ENCODE measurements around the gene KATNA1.

Gene KATNA1

GRCh38 chr6:149593408-149593807 is 55.1 kb downstream of the KATNA1 start:
- ATAC-seq (ENCODE audit: low read depth) (no peak), DNase-seq (ENCODE audit: low spot score) (no peak)
- Histone ChIP-seq H3K36me3 (ENCODE audit: low read depth) (peaks cover 76% of the 10 kb centered on the region), H3K27ac (ENCODE audit: poor library complexity, severe bottlenecking) (no peak overlapping the region), H3K9me3 (ENCODE audit: severe bottlenecking) (no peaks in the 10 kb centered on the region), H3K27me3 (ENCODE audit: insufficient read depth, poor library complexity, severe bottlenecking) (no peaks in the 10 kb centered on the region), H3K4me1 (ENCODE audit: insufficient read depth, poor library complexity, severe bottlenecking) (no peaks in the 10 kb centered on the region), H3K4me3 (ENCODE audit: severe bottlenecking) (no peak overlapping the region)
- TF ChIP-seq CTCF (IDR thresholded peaks at IDR 0.05; ENCODE audit: poor library complexity, severe bottlenecking): no peak

GRCh38 chr6:149592983-149593382 is 55.5 kb downstream of the KATNA1 start:
- H3K27ac ChIP-seq (ENCODE audit: poor library complexity, severe bottlenecking): no peak overlapping the region
- no peak for TF ChIP-seq CTCF (IDR thresholded peaks at IDR 0.05; ENCODE audit: poor library complexity, severe bottlenecking)
- no peaks in the 10 kb centered on the region for H3K4me1 ChIP-seq (ENCODE audit: insufficient read depth, poor library complexity, severe bottlenecking)
- no peak overlapping the region for H3K4me3 ChIP-seq (ENCODE audit: severe bottlenecking)
- DNase-seq (ENCODE audit: low spot score) (no peak), ATAC-seq (ENCODE audit: low read depth) (no peak)
- no peaks in the 10 kb centered on the region for H3K9me3 ChIP-seq (ENCODE audit: severe bottlenecking)
- peaks cover 75% of the 10 kb centered on the region for H3K36me3 ChIP-seq (ENCODE audit: low read depth)
- no peaks in the 10 kb centered on the region for H3K27me3 ChIP-seq (ENCODE audit: insufficient read depth, poor library complexity, severe bottlenecking)

GRCh38 chr6:149586149-149586548 is 62.4 kb downstream of the KATNA1 start:
- Histone ChIP-seq H3K4me1 (ENCODE audit: insufficient read depth, poor library complexity, severe bottlenecking) (peaks cover 4% of the 10 kb centered on the region), H3K27ac (ENCODE audit: poor library complexity, severe bottlenecking) (no peak overlapping the region), H3K4me3 (ENCODE audit: severe bottlenecking) (no peak overlapping the region), H3K27me3 (ENCODE audit: insufficient read depth, poor library complexity, severe bottlenecking) (no peaks in the 10 kb centered on the region), H3K9me3 (ENCODE audit: severe bottlenecking) (no peaks in the 10 kb centered on the region), H3K36me3 (ENCODE audit: low read depth) (peaks cover 77% of the 10 kb centered on the region)
- DNase-seq (ENCODE audit: low spot score) (no peak), ATAC-seq (ENCODE audit: low read depth) (no peak)
- TF ChIP-seq CTCF (IDR thresholded peaks at IDR 0.05; ENCODE audit: poor library complexity, severe bottlenecking): no peak

GRCh38 chr6:149581349-149581748 is 67.2 kb downstream of the KATNA1 start:
- H3K36me3 ChIP-seq (ENCODE audit: low read depth): peaks cover 62% of the 10 kb centered on the region
- no peak for ATAC-seq (ENCODE audit: low read depth)

More at GRCh38 chr6:149581349-149581748, 67.2 kb downstream of the KATNA1 start:
- peak overlapping the region; percentile 42 for H3K27ac ChIP-seq (ENCODE audit: poor library complexity, severe bottlenecking)
- H3K9me3 ChIP-seq (ENCODE audit: severe bottlenecking): no peaks in the 10 kb centered on the region
- H3K4me3 ChIP-seq (ENCODE audit: severe bottlenecking): no peak overlapping the region
- H3K4me1 ChIP-seq (ENCODE audit: insufficient read depth, poor library complexity, severe bottlenecking): peaks cover 15% of the 10 kb centered on the region
- H3K27me3 ChIP-seq (ENCODE audit: insufficient read depth, poor library complexity, severe bottlenecking): no peaks in the 10 kb centered on the region
- DNase-seq (ENCODE audit: low spot score): no peak
- TF ChIP-seq CTCF (IDR thresholded peaks at IDR 0.05; ENCODE audit: poor library complexity, severe bottlenecking): no peak
